C4-2B (cell line): ENCODE measurements around the gene GNA15.
"Not testable (repeated sequence)": the region's sequence is repeated elsewhere in the genome, so short reads cannot be mapped to it uniquely, and the experiment has no call there.

ENCODE experiments used
- H3K27ac ChIP-seq: fragments of 450-650 bp; 2 replicates; pipeline ENCODE4 v1.5.1; 2017
- CTCF ChIP-seq: fragments of 450-650 bp; conservative IDR thresholded peaks from 2 replicates; pipeline ENCODE4 v1.5.1; 2017; ENCODE audit warnings: mild to moderate bottlenecking
- ZFX ChIP-seq: fragments of 450-650 bp; IDR thresholded peaks from 2 replicates; pipeline ENCODE4 v1.6.1; 2017

GNA15 gene

GRCh38 chr19:3186891-3187661, 51.2 kb downstream of the GNA15 start:
- H3K27ac ChIP-seq: peak overlapping the region; percentile 87
- no peak for TF ChIP-seq CTCF
- no peak for TF ChIP-seq ZFX

- TF ChIP-seq CTCF (no peak), ZFX (no peak)
- no peak overlapping the region for H3K27ac ChIP-seq
Measured at GRCh38 chr19:3187662-3188511, 52.1 kb downstream of the GNA15 start.

- no peak overlapping the region for H3K27ac ChIP-seq
- TF ChIP-seq CTCF (no peak), ZFX (no peak)
Measured at GRCh38 chr19:3188627-3189596, 53.1 kb downstream of the GNA15 start.

GRCh38 chr19:3189702-3190469, 54.1 kb downstream of the GNA15 start:
- TF ChIP-seq CTCF: no peak
- no peak for TF ChIP-seq ZFX
- H3K27ac ChIP-seq: no peak overlapping the region

GRCh38 chr19:3190470-3190770, 54.6 kb downstream of the GNA15 start:
- TF ChIP-seq ZFX: no peak
- TF ChIP-seq CTCF: no peak
- H3K27ac ChIP-seq: no peak overlapping the region

GRCh38 chr19:3190921-3191805, 55.3 kb downstream of the GNA15 start:
- no peak overlapping the region for H3K27ac ChIP-seq
- no peak for TF ChIP-seq CTCF
- TF ChIP-seq ZFX: no peak

GRCh38 chr19:3191806-3192104, 55.9 kb downstream of the GNA15 start:
- not testable (repeated sequence) for H3K27ac ChIP-seq
